ENCODE results near the gene FFAR3. TPM values are rescaled to one million over a fixed set of nuclear protein-coding genes. Genes with fewer than 3 reads are reported as not detected.
A peak's percentile ranks its signal among the peaks of the same experiment; 100 is the strongest.

FFAR3 gene
- total and polyA plus RNA-seq, 9 of the 15 experiments (the other 6 are each of a cell fraction or from before 2014, with no cell fraction given), result not detected

DNA sequence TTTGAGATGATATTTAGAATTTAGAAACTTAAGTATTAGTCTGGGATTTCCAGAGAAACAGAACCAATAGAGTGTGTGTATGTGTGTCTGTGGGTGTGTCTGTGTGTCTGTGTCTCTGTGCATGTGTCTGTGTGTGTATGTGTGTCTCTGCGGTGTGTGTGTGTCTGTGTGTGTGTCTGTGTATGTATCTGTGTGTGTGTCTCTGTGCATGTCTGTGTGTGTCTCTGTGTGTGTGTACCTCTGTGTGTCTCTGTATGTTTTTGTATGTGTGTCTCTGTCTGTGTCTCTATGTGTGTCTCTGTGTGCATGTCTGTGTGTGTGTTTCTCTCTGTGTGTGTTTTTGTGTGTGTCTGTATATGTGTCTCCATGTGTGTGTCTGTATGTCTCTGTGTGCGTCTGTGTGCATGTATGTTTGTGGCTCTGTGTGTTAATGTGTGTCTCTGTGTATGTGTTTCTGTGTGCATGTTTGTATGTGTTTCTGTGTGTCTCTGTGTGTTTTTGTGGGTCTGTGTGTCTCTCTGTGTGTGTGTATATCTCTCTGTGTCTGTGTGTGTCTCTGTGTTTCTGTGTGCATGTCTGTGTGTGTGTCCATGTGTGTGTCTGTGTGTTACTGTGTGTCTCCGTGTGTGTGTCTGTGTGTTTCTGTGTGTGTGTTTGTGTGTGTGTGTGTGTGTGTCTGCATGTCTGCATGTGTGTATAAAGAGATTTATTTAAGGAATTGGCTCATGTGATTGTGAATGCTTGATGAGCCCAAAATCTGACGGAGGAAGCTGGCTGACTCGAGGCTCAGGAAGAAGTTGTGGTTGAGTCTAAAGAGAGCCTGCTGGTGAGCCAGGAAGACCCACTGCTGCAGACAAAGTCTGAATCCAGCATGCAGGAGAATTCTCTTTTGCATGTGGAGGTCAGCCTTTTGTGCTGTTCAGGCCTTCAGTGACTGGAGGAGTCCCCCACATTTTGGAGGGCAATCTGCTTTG, 34.8 kb downstream of the FFAR3 start (continued):
- TF ChIP-seq KLF16 (IDR thresholded peaks at IDR 0.05) (no peak), NR2C1 (IDR thresholded peaks at IDR 0.05) (no peak), NR2C1 (tag; IDR thresholded peaks at IDR 0.05) (no peak), NBN (IDR thresholded peaks at IDR 0.05; ENCODE audit: low read depth) (no peak), ZNF311 (CRISPR knock-in tag; IDR thresholded peaks at IDR 0.05) (no peak), ZNF224 (CRISPR knock-in tag; IDR thresholded peaks at IDR 0.05) (no peak), GTF2F1 (IDR thresholded peaks at IDR 0.05; ENCODE audit: low read depth, low read length) (no peak), HDAC1 (IDR thresholded peaks at IDR 0.05) (peak in 1 of 2 experiments; percentile 52; a peak in 1 of 4 replicates), HDGF (IDR thresholded peaks at IDR 0.05) (peak; percentile 94), ZNF407 (IDR thresholded peaks at IDR 0.05; ENCODE audit: low read depth) (0 out of 2 replicates have a peak, but pooled peaks have one; percentile 30), ETS2 (tag; IDR thresholded peaks at IDR 0.05; ENCODE audit: borderline replicate concordance, poor library complexity, severe bottlenecking) (no peak), TAF7 (tag; IDR thresholded peaks at IDR 0.05) (no peak), DIDO1 (tag; IDR thresholded peaks at IDR 0.05; ENCODE audit: low read depth) (no peak), DPF2 (IDR thresholded peaks at IDR 0.05) (peak; percentile 18; the same call in 1 of the 2 replicates), NCOA2 (IDR thresholded peaks at IDR 0.05; ENCODE audit: partially characterized antibody in 2 of 2) (no peak)
- TF ChIP-seq, protein P1, sequence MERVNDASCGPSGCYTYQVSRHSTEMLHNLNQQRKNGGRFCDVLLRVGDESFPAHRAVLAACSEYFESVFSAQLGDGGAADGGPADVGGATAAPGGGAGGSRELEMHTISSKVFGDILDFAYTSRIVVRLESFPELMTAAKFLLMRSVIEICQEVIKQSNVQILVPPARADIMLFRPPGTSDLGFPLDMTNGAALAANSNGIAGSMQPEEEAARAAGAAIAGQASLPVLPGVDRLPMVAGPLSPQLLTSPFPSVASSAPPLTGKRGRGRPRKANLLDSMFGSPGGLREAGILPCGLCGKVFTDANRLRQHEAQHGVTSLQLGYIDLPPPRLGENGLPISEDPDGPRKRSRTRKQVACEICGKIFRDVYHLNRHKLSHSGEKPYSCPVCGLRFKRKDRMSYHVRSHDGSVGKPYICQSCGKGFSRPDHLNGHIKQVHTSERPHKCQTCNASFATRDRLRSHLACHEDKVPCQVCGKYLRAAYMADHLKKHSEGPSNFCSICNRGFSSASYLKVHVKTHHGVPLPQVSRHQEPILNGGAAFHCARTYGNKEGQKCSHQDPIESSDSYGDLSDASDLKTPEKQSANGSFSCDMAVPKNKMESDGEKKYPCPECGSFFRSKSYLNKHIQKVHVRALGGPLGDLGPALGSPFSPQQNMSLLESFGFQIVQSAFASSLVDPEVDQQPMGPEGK (CRISPR knock-in tag; IDR thresholded peaks at IDR 0.05; ENCODE audit: borderline replicate concordance), result no peak
- TF ChIP-seq, protein P2, sequence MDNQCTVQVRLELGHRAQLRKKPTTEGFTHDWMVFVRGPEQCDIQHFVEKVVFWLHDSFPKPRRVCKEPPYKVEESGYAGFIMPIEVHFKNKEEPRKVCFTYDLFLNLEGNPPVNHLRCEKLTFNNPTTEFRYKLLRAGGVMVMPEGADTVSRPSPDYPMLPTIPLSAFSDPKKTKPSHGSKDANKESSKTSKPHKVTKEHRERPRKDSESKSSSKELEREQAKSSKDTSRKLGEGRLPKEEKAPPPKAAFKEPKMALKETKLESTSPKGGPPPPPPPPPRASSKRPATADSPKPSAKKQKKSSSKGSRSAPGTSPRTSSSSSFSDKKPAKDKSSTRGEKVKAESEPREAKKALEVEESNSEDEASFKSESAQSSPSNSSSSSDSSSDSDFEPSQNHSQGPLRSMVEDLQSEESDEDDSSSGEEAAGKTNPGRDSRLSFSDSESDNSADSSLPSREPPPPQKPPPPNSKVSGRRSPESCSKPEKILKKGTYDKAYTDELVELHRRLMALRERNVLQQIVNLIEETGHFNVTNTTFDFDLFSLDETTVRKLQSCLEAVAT (IDR thresholded peaks at IDR 0.05), result peak in 1 of 2 experiments; percentile 66; a peak in 1 of 4 replicates
